G401 (cell line): Measurements from ENCODE around the gene COL6A1. TPM values are rescaled to one million over a fixed set of nuclear protein-coding genes. Genes with fewer than 3 reads are reported as not detected.

Experiments
- DNase-seq: peaks from one replicate; pipeline ENCODE4 v3.0.0-alpha.2; 2015; ENCODE audit warnings: low spot score
- in situ Hi-C: cut with HindIII; loops from 2 replicates; pipeline ENCODE4 v1.10.0; 2016; ENCODE audit warnings: low sequenced_read_pairs, mixed read lengths
- total RNA-seq: library from RNA; depleted of rRNA; stranded (reverse); fragments of >200 nt; shearing (Covaris generic); gene quantifications from 2 replicates; pipeline ENCODE4 v1.2.3, GENCODE V29; 2014

Gene COL6A1
- total RNA-seq, 1 experiment from 2014 or later = 85.1 TPM

DNA sequence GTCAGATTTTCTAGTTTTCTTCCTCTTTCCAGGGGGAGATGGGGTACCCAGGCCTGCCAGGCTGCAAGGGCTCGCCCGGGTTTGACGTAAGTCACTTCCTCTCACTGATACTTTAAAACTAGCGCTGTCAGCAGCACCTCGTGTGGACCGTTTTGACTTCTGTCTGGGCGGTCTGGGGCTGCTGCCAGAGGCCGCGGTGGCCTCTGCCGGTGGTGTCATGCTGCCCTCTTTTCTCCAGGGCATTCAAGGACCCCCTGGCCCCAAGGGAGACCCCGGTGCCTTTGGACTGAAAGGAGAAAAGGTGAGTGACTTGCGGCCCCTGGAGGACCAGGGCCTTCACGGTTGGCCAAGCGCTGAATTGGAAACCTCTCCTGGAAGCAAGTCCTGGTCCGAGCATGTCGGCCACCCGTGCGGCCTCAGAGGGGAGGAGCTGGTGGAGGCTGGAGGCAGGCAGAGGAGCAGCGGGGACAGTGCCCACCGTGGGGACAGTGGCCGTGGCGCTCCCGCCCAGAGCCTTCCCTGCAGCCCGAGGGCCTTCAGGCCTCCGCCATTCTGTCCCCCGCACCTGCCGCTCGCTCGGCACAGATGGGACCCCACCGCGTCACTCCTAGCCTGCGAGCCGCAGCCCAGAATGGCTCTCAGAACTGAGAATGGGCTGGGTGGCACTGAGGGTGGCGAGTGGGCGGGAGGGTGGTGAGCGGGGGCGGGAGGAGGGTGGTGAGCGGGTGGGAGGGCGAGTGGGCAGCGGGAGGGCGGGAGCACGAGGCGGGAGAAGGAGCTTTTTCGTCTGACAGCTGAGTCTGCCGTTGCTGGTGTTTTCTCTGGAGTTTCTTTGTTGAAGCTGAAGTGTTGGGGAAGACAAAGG lies 9.4 kb downstream of the COL6A1 start:
- in situ Hi-C loops = no loop called here
- no peak for DNase-seq

DNA sequence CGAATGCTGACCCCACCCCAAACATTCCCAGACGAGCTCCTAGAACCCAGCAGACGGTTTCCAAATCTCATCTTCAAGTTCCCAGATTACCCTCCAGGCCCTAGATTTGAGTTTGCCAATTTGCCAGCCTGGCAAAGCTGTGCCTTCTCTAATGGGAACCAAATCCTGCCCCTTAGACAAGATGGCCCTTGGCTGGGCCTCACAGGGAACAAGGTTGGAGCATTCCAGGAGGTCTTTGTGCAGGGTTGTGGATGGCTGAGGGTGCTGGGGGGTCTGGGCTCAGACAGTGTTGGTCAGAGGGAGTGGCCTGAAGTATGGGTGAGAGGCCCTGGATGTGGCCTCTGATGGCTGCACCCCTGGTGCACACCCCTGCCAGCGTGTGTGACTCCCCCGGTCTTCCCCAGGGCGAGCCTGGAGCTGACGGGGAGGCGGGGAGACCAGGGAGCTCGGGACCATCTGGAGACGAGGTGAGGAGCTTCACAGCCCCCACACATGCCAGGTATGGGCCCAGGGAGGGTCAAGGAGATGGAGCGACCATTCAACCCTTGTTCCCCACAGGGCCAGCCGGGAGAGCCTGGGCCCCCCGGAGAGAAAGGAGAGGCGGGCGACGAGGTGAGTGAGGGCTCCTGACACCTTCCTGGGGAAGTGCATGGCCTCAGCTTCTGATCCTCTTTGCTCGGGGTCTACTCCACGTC lies 10.2 kb downstream of the COL6A1 start:
- in situ Hi-C loops = no loop called here
- no peak for DNase-seq

DNA sequence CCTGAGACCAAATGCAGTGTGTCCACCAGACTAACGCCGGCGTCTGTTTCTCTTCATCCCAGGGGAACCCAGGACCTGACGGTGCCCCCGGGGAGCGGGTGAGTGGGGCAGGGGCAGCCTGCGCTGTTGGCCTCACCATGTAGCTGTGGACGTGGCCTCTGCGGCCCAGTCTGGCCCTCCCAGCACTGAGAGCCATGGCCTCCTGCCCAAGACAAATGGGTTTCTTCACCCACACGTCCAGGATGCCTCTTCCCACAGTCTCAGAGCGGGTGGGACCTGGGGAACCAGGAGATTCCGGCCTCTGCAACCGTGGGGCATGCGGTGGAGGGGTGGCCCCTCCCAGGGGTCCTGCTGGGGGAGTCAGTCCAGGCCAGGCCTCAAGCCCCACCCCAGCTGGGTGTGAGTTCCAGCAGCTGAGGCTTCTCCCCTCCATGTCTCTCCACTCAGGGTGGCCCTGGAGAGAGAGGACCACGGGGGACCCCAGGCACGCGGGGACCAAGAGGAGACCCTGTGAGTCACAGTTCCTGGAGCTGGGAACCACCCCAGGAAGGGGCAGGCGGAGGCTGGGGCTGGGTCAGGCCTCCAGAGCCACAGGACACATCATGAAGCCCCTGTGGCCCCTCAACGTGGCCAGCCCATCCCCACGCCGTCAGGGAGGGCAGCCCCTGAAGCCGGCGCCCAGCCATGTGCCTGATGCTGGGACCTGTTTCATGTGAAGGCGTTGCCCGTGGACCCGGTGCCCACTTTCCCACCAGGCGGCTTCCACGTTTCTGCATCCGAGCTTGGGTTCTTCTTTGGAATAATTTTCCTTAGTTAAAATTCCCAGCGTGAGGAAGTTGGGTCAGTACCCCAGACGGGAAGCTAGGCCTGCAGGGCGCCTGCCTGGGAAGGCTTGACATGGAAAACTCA lies 11.0 kb downstream of the COL6A1 start:
- in situ Hi-C loops = no loop called here
- no peak for DNase-seq

DNA sequence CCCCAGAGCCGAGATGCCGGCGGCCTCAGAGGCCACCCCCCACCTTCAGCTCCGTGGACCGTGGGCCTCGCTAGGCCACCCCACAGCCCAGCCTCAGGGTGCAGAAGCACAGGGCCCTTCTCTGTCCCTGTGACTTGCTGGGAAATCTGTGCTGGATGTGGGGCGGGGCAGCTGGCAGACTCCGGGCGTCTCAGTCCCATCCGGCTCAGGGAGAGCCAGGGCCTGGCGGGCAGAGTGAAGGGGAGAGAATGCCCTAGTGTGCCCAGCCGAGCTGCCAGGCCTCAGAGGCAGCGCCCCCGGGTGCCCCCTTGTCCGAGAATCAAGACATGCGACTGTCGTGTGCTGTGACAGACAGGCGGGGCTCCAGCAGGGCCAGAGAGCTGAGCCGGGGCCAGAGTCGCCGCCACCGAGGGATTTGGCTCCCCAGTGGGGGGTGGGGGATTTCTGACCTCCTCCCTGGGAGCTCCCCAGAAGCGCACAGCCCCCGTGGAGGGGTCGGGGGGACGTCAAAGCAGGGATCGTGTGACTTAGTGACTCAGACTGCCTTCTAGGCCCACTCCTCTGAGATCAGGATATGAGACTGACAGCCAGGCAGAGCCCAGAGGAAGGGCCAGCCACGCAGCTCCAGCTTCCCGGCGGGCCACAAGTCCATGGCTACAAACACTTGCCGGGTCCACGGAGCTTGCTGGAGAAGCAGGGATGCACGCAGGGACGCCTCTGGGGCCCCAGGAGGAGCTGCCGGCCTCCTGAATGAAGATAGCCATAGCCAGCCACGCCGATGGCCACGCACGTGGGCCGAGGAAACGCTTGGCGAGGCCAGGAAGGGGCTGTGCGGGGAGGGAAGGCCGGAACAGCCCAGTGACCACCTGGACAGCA lies 11.9 kb downstream of the COL6A1 start:
- in situ Hi-C loops = no loop called here
- DNase-seq = no peak

DNA sequence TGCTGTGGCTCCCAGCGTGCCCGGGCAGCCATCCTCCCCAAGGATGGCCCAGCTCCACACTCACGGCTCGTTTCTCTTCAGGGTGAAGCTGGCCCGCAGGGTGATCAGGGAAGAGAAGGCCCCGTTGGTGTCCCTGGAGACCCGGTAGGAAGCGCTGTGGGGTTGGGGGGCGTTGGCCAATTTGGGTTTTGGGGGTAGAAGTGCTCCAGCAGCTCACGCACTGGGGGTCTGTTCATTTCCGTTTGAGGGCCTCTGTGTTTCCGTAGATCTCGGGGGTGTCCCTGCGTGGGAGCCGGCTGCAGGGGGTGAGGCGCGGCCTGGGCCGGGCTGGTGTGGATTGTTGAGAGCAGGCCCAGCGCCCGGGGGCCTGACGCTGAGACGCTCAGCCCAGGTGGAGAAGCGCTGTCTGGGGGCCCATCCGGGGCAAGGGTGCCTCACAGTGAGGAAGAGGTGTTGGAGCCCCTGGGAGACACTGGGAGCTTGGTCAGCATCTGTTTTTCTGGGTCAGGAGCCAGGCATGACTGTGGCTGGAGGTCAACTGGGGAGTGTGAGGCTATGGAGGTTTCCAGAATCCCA lies 12.6 kb downstream of the COL6A1 start:
- in situ Hi-C loops = no loop called here
- no peak for DNase-seq

DNA sequence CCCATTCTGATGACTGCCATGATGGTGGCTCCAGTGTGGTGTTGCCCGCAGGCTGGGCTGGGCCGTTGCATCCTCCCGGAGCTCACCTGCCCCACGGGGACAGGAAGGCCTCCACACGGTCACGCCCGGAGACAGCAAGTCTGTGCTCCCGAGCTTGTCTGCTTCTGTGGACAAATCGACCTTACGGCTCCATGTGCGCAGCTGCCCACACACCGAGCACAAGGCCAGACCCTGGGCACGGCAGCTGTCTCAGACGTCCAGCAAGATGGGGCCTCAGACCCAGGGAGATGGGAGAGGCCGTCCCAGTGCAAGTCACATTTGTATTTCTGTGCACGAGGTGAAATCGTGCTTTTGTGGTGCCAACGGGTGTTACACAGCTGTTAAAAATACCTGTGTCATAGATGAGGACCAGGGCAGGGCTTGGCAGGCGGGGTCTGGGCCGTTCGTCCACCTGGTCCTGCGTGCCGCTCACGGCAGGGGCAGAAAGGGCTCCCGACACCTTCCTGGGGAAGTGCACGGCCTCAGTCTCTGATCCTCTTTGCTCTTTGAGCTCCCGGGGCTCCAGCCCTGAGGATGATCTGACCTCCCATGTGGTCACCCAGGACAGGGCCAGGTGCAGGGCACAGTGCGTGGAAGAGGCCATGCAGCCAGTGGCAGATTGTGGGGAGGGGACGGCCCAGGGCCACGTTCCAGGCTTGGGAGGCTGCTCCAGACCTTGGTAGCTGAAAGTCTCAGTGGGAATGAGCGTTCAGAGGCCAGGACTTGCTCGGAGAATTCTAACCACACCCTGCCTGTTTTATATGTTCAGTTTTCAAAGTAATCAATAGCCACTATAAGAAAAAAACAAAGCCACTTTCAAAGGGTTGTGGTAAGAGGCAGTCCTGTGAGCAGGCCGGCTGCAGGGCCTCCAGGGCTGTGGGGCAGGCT lies 13.5 kb downstream of the COL6A1 start:
- in situ Hi-C loops = no loop called here
- no peak for DNase-seq

DNA sequence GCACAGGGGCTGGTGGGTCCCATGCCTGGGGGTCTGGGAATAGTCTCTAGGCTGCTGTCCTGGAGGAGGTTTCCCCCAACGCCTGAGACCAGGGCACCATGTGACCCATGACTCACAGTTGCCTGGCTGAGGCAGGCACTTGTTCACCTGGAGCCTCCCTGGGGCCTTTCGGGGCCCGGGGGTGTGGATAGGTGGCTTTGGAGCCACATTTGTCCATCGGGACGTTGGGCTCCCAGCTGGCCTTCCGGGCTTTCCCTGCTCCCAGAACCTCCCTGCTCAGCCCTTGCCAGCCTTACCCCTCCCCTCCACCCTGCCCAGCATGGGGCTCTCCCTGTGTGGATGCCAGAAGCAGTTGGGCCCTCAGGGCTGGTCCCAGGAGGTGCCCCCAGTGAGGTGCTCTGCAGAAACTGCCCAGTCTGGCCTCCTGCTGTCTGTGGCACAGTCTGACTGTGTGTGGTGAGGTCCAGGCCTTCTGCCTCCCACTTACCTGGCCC lies 14.2 kb downstream of the COL6A1 start:
- in situ Hi-C loops = no loop called here

DNA sequence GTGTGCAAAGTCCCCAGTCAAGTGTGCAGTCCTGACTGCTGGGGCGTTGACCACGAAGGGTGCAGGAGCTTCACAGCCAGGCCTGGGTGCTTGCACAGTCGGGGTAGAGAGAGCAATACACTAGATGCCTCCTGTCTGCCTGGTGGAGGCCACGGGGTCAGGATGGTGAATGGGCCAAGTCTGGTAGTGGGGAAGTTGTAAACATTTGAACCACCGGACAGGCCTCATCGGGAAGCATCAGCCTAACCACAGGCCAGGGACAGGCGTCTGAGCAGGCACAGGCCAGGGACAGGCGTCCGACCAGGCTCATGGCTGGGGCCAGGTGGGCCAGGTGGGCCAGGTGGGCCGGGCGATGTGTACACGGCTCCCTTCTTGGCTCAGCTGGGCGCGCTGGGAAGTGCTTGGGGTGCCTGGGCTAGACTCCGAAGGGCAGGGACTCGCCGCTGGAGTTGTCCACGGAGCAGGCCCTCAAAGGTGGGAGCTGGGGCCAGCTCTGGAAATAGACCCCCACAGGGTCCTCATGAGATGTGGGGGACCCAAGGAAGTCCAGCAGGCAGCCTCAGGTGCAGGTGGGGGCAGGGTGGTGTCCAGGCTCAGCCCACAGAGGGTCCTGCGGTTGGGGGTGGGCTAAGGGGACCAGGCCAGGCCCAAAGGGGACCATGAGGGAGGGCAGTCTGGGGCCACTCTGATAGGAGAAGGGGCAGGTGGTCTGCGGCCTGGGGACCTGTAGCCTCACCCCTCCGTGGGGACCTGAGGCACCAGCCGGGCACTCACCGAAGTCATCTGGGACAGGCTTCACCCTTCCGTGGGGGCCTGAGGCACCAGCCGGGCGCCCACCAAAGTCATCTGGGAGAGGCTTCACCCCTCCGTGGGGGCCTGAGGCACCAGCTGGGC lies 15.0 kb downstream of the COL6A1 start:
- in situ Hi-C loops = no loop called here
- DNase-seq = no peak

More for the DNA sequence above, 14.2 kb downstream of the COL6A1 start:
- no peak for DNase-seq

DNA sequence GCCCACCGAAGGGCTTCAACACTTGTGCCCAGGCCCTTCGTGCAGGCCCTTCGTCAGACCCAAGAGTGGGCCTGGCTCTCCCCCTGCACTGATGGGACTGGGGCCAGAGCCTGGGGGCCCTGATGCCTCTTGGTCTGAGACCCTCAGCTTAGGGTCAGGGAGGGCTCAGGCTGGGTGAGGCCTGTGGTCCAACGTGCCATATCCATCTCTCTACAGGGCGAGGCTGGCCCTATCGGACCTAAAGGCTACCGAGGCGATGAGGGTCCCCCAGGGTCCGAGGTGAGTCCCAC lies 15.6 kb downstream of the COL6A1 start:
- in situ Hi-C loops = no loop called here
- DNase-seq = no peak

DNA sequence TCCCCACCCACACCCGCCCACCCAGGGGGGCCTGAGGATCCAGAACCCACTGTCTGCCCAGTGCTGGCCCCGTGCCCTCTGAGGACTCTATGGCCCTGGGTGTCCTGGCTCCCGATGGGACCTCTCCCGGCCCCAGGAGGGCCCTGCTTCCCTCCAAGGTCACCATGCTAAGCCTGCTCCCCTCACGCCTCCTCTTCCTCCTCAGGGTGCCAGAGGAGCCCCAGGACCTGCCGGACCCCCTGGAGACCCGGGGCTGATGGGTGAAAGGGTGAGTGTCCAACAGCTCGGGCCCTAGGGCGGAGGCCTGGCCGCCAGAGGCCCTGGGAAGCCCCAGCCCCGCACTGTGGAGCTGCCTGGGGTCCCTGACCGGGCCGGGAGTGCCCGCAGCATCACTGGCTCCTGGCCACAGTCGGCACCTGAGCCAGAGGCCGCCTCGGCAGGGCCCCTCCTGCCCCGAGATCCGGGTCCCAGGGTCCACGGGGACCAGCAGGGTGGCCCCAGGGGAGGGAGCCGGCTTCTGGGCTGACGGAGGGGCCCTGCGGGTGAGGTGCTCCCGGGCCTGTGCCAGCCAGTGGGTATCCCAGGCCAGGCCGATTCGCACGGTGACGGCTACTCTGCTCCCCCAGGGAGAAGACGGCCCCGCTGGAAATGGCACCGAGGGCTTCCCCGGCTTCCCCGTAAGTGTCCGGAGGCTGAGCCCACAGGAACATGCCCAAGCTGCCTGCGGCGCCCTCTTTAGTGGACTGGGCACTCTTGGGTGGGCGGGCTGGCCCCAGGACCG lies 16.1 kb downstream of the COL6A1 start:
- no peak for DNase-seq
- in situ Hi-C loops = no loop called here

DNA sequence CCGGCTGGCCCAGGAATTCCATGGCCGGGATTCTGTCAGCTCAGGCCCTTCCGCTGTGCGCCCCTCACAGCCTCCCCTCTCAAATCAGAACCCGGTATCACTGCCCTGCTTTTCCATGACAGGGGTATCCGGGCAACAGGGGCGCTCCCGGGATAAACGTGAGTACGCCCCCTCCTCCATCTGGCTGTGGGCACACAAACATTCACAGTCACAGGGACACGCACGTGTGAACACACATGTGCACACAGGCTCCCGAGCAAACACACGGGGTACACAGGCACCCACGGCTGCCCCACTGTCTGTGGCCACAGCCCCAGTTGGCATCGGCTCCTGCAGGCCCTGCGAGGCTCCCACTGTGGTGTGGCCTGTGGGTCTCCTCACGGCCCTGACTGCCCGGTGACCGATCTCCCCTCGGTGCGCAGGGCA lies 16.7 kb downstream of the COL6A1 start:
- DNase-seq = no peak
- in situ Hi-C loops = no loop called here

DNA sequence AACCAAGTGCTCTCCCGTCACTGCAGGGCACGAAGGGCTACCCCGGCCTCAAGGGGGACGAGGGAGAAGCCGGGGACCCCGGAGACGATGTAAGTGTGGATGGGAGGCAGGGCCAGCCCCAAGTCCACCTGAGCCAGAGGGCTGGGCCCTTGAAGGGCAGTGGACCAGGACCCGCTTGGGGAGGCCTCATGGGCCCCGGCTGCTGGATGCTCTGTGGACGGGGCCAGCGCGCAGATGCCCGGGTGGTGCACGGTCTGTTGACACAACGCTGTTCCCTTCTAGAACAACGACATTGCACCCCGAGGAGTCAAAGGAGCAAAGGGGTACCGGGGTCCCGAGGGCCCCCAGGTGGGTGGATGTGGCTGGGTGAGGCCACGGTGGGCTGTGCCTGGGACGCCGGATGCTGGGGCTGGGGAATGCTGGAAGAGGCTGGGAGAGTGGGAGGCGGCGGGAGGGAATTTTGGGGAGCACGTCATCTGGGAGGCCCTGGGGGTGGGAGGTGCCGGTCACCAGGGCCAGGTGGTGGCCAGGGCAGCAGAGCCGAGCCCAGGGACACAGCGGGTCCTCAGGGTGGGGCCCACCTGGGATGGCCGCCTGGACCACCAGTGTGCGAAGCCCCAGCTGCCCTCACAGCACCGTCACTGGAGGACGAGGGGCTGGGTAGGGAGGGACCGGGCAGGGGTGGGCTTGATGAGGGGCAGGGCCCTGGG lies 17.5 kb downstream of the COL6A1 start:
- in situ Hi-C loops = no loop called here
- no peak for DNase-seq

DNA sequence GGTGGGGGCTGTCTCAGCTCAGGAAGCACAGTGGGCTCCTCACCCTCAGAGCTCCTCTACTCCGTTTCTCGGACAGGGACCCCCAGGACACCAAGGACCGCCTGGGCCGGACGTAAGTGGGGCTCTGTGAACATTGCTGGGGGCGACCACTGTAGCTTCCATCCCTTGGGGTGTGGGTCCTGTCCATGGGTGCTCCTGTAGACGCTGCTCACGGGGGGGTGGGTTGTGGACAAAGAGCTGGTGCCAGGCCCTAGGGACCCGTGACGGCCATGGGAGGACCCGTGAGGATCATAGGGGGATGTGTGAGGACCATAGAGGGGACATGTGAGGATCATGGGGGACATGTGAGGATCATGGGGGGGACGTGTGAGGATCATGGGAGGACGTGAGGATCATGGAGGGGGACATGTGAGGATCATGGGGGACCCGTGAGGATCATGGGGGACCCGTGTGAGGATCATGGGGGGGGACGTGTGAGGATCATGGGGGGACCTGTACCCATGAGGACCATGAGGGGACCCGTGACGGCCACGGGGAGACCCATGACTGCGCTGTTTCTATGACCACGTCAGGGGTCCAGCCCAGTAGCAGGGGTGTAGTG lies 18.1 kb downstream of the COL6A1 start:
- in situ Hi-C loops = no loop called here
- no peak for DNase-seq

DNA sequence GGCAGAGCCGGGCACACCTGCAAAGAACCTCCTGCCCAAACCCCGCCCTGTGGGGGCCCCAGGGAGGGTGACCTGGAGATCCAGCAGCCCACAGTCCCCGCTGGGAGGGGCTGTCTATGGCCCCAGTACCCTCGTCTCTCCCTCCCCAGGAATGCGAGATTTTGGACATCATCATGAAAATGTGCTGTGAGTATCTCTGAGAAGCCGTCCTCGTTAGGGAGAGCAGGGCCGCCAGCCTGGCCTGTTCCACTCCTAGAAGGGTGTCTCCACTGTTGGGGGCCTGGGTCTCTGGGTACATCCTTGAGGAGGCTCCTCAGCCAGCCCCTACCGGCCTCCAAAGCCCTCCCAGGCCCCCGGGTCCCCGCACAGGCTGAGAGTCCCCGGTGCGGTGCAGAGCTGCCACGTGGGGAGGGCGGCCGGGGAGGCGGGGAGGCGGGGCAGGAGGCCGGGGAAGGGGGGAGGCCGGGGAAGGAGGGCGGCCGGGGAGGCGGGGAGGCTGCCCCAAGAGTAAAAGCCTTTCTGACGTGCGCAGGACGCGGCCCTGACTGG lies 18.7 kb downstream of the COL6A1 start:
- no peak for DNase-seq
- in situ Hi-C loops = no loop called here
